OCI-LY7 (cell line): ENCODE measurements around the gene SCAF1.

Experiments used
- CTCF ChIP-seq: fragments of 200-600 bp; sonication (generic); conservative IDR thresholded peaks from 2 replicates; pipeline ENCODE4 v1.5.1; 2014; ENCODE audit warnings: mild to moderate bottlenecking, antibody characterized with exemption, low read length, moderate library complexity, mixed read lengths
- EZH2phosphoT487 ChIP-seq: fragments of 200-600 bp; sonication (generic); IDR thresholded peaks from 2 replicates; pipeline ENCODE4 v1.6.1; 2018; ENCODE audit warnings: low read depth, borderline replicate concordance, mild to moderate bottlenecking, mixed run types, antibody characterized with exemption, low read length, moderate library complexity, mixed read lengths

- TF ChIP-seq EZH2phosphoT487, result no peak
- no peak for TF ChIP-seq CTCF
Measured at GRCh38 chr19:49651029-49651819, 9.2 kb downstream of the SCAF1 start.
